Caco-2 (cell line): ENCODE data around the gene FAM89B. TPM values are rescaled to one million over a fixed set of nuclear protein-coding genes. Genes with fewer than 3 reads are reported as not detected.

ENCODE experiments used
- BruUV-seq: library from RNA; stranded (reverse); fragments of 400-500 nt; replicated peaks from 2 replicates; lab custom pipeline; 2021; lab: Mats Ljungman, UMichigan
- CTCF ChIA-PET: fragments of 300-600 bp; sonication (Branson Sonifier 250); formaldehyde crosslinking; loops from one replicate; lab custom pipeline; 2022; ENCODE audit warnings: antibody characterized with exemption; lab: Charles Lee
- POLR2A ChIA-PET: fragments of 300-600 bp; sonication (Branson Sonifier 250); formaldehyde crosslinking; loops from one replicate; lab custom pipeline; 2022; ENCODE audit warnings: antibody characterized with exemption; lab: Charles Lee
- DNase-seq, 2 experiments: peaks; one replicate each; pipeline versions ENCODE4 v3.0.0 to v3.0.0-alpha.2; 2020 to 2022
- H3K27me3 ChIP-seq: replicated peaks from 2 replicates; pipeline ENCODE4 v1.6.0; 2011; ENCODE audit warnings: low read length; ENCODE audit not compliant: control insufficient read depth, insufficient read depth
- H3K36me3 ChIP-seq: 2 replicates; pipeline ENCODE4 v1.5.1; 2011; ENCODE audit warnings: low read length; ENCODE audit not compliant: control insufficient read depth, insufficient read depth
- H3K4me1 ChIP-seq: fragments of 250-450 bp; sonication (Bioruptor Pico); 2 replicates; pipeline ENCODE4 v1.5.1; 2020; ENCODE audit warnings: mild to moderate bottlenecking
- H3K4me3 ChIP-seq: 2 replicates; pipeline ENCODE4 v1.5.1; 2011; ENCODE audit warnings: low read depth, mild to moderate bottlenecking, control low read depth, low read length
- H3K9me3 ChIP-seq: fragments of 250-450 bp; sonication (Bioruptor Pico); 2 replicates; pipeline ENCODE4 v1.5.1; 2020; ENCODE audit warnings: mild to moderate bottlenecking, moderate library complexity
- H3K27ac Mint-ChIP-seq: one replicate; pipeline ENCODE4 v1.8.0; 2022; ENCODE audit warnings: mixed read lengths; ENCODE audit not compliant: unreplicated experiment
- H3K27me3 Mint-ChIP-seq: one replicate; pipeline ENCODE4 v1.8.0; 2022; ENCODE audit warnings: mixed read lengths; ENCODE audit not compliant: insufficient read depth, unreplicated experiment
- H3K36me3 Mint-ChIP-seq: one replicate; pipeline ENCODE4 v1.8.0; 2022; ENCODE audit warnings: mild to moderate bottlenecking, mixed read lengths; ENCODE audit not compliant: insufficient read depth, unreplicated experiment
- H3K4me1 Mint-ChIP-seq: one replicate; pipeline ENCODE4 v1.8.0; 2022; ENCODE audit warnings: low read depth, mixed read lengths; ENCODE audit not compliant: unreplicated experiment
- H3K4me3 Mint-ChIP-seq: one replicate; pipeline ENCODE4 v1.8.0; 2022; ENCODE audit warnings: mild to moderate bottlenecking, moderate library complexity, mixed read lengths; ENCODE audit not compliant: unreplicated experiment
- H3K9me3 Mint-ChIP-seq: one replicate; pipeline ENCODE4 v1.8.0; 2022; ENCODE audit warnings: mixed read lengths; ENCODE audit not compliant: unreplicated experiment
- intact Hi-C: fragments of 100-400 bp; cut with micrococcal nuclease; formaldehyde crosslinking; loops from one replicate; pipeline ENCODE4 v1.10.0; 2022; ENCODE audit not compliant: unreplicated experiment
- total RNA-seq: library from RNA; stranded (reverse); gene quantifications from 2 replicates; pipeline ENCODE4 v1.2.3, GENCODE V29; 2022
- TF ChIP-seq, protein P1 (sequence below), 2 experiments: fragments of 200-600 bp in 1 of 2; IDR thresholded peaks; 1 replicate in 1 of 2; 2 replicates in 1 of 2; pipeline versions ENCODE4 v1.5.1 to v1.8.0; 2011 to 2022; ENCODE audit warnings: antibody characterized with exemption in 1 of 2, control low read depth in 1 of 2, inconsistent platforms in 1 of 2, low read depth in 1 of 2, low read length in 1 of 2, mild to moderate bottlenecking in 1 of 2, moderate library complexity in 1 of 2; ENCODE audit not compliant: insufficient read depth in 1 of 2, severe bottlenecking in 1 of 2, unreplicated experiment in 1 of 2

Gene FAM89B
- total RNA-seq, 1 experiment from 2014 or later, result 26.9 TPM

DNA sequence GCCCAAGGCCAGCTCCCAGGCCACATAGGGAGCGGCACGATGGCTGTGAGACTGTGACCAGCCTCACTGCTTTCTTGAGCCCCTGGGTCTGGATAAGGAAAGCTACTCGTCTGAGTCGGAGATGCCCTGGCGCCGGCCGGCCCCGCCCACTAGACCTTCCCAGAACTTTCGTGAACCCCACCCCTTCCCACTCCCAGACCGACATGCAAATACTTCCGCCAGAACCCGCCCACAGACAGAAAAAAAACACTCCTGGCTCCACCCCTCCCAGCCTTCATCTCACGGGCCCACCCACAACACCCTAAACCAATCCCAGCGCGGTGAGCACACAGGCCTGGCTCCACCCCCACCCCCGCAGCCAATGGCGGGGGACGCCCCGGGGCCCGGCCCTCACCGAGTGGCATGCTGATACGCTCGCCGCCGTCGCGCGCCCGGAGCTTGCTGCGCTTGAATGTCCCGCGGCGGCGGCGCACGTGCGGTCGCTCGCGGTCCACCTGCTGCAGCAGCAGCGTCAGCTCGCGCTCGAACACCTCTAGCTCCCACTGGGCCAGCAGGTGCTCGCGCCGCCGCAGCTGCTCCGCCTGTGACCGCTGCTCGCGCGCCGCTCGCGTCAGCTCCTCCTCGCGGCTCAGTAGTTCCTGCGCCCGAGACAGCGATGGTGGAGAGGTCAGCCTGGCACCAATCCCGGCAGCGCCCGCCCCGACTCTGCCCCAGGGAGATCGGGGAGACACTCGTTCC is 34.7 kb downstream of the FAM89B start:
- ChIA-PET CTCF (interaction anchor here (0.5 to 1.9 kb wide), 12 partner anchors 13 to 463 kb away, joined by 3 to 22 read pairs (median 6); partner anchors contain the start of genes FAM89B, SCYL1 and ZNRD2), POLR2A (interaction anchor here (0.5 to 1.3 kb wide), 7 partner anchors 8 to 185 kb away, joined by 3 to 11 read pairs (median 5); partner anchors contain the start of genes KCNK7, NEAT1 and PCNX3)
- H3K4me3 Mint-ChIP-seq, result peak overlapping the region; percentile 67
- DNase-seq, result peak; percentile 98 to 99
- H3K4me1 Mint-ChIP-seq, result peaks cover 16% of the 10 kb centered on the region
- intact Hi-C loops, result loop anchor here (1.0 kb wide), 3 partner anchors 8 to 189 kb away; partner anchors contain the start of gene PCNX3
- no peaks in the 10 kb centered on the region for H3K27me3 ChIP-seq
- peaks cover 15% of the 10 kb centered on the region for H3K36me3 ChIP-seq
- peaks cover 48% of the 10 kb centered on the region for H3K36me3 Mint-ChIP-seq
- TF ChIP-seq, protein P1, sequence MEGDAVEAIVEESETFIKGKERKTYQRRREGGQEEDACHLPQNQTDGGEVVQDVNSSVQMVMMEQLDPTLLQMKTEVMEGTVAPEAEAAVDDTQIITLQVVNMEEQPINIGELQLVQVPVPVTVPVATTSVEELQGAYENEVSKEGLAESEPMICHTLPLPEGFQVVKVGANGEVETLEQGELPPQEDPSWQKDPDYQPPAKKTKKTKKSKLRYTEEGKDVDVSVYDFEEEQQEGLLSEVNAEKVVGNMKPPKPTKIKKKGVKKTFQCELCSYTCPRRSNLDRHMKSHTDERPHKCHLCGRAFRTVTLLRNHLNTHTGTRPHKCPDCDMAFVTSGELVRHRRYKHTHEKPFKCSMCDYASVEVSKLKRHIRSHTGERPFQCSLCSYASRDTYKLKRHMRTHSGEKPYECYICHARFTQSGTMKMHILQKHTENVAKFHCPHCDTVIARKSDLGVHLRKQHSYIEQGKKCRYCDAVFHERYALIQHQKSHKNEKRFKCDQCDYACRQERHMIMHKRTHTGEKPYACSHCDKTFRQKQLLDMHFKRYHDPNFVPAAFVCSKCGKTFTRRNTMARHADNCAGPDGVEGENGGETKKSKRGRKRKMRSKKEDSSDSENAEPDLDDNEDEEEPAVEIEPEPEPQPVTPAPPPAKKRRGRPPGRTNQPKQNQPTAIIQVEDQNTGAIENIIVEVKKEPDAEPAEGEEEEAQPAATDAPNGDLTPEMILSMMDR (IDR thresholded peaks at IDR 0.05; ENCODE audit: insufficient read depth in 1 of 2, low read depth in 1 of 2, low read length in 1 of 2, severe bottlenecking in 1 of 2, unreplicated experiment in 1 of 2), result no peak
- H3K9me3 ChIP-seq, result no peaks in the 10 kb centered on the region
- peaks cover 15% of the 10 kb centered on the region for H3K4me1 ChIP-seq
- no TSS peak for BruUV-seq
- H3K4me3 ChIP-seq, result peak overlapping the region; percentile 47
- peak overlapping the region; percentile 43 for H3K27ac Mint-ChIP-seq
- H3K27me3 Mint-ChIP-seq, result no peaks in the 10 kb centered on the region
- no peaks in the 10 kb centered on the region for H3K9me3 Mint-ChIP-seq

DNA sequence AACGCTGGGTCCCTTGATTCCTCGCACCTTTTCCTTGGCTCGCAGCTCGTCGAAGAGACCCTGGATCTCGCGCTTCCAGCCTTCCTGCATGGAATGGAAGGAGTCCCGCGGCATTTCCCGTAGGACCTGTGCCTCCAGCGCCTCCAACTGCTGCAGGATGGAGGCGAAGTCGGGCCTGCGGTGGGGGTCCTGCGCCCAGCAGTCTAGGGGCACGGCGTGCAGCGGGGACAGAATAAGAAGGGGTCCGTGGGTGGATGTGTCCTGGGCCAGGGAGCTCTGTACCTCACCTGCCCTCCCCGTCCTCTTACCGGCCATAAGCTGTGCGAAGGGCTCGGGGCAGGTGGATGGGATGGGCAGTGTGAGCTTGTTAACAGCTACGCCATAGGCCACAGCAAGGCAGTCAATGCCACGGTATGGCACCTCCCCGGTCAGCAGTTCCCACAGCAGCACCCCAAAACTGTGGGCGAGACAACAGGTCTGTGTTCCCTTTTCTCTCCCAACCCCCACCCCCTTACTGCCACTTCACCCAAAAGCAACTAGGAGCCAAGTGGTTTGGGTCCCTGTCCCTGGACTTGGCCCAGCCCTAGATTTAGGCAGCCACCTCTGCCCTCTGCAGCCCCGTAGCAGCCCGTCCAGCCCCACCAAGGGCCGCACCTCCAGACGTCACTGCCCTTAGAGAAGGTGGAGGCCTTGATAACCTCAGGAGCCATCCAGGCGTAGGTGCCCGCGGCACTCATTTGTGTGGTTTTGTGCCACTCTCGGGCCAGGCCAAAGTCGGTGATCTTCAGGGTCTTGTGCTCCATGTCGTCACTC is 35.5 kb downstream of the FAM89B start:
- intact Hi-C loops, result loop anchor here (1.0 kb wide), 3 partner anchors 7 to 190 kb away; partner anchors contain the start of gene PCNX3
- H3K36me3 Mint-ChIP-seq, result peaks cover 51% of the 10 kb centered on the region

More for the DNA sequence above, 35.5 kb downstream of the FAM89B start:
- POLR2A ChIA-PET, result interaction anchor here (0.6 to 1.3 kb wide), 4 partner anchors 7 to 185 kb away, joined by 3 to 11 read pairs (median 4); partner anchors contain the start of genes KCNK7 and PCNX3
- H3K4me3 ChIP-seq, result peak overlapping the region; percentile 47
- H3K4me1 Mint-ChIP-seq, result peaks cover 23% of the 10 kb centered on the region
- CTCF ChIA-PET, result interaction anchor here (0.5 to 1.9 kb wide), 12 partner anchors 14 to 333 kb away, joined by 3 to 22 read pairs (median 4); partner anchors contain the start of genes FAM89B, SCYL1 and ZNRD2
- H3K27me3 ChIP-seq, result no peaks in the 10 kb centered on the region
- TF ChIP-seq, protein P1 (IDR thresholded peaks at IDR 0.05; ENCODE audit: insufficient read depth in 1 of 2, low read depth in 1 of 2, low read length in 1 of 2, severe bottlenecking in 1 of 2, unreplicated experiment in 1 of 2), result no peak
- no peaks in the 10 kb centered on the region for H3K27me3 Mint-ChIP-seq
- peaks cover 17% of the 10 kb centered on the region for H3K36me3 ChIP-seq
- peaks cover 22% of the 10 kb centered on the region for H3K4me1 ChIP-seq
- H3K4me3 Mint-ChIP-seq, result peak overlapping the region; percentile 67
- H3K9me3 ChIP-seq, result no peaks in the 10 kb centered on the region
- peak overlapping the region; percentile 43 for H3K27ac Mint-ChIP-seq
- no peak for DNase-seq
- no peaks in the 10 kb centered on the region for H3K9me3 Mint-ChIP-seq
- BruUV-seq, result TSS peak; percentile 46
